ENCODE results near the gene NR2F1.

Gene NR2F1

GRCh38 chr5:93580063-93580926 is 2.7 kb upstream of the NR2F1 start:
- no peak for DNase-seq (ENCODE audit: insufficient read length)
- no peak for FAIRE-seq
- no peak for TF ChIP-seq POLR2AphosphoS5 (IDR thresholded peaks at IDR 0.05; ENCODE audit: low read depth, low read length)
- no peak for TF ChIP-seq POLR2A (IDR thresholded peaks at IDR 0.05; ENCODE audit: low read depth, low read length)
- TF ChIP-seq TAF1 (IDR thresholded peaks at IDR 0.05; ENCODE audit: borderline replicate concordance, low read depth, low read length) = no peak

GRCh38 chr5:93580927-93581445 is 2.0 kb upstream of the NR2F1 start, which contains the start of gene NR2F1-AS1:
TSS of gene NR2F1-AS1 (minus strand) at chr5:93581219.
- TF ChIP-seq POLR2A (IDR thresholded peaks at IDR 0.05; ENCODE audit: low read depth, low read length) (no peak), POLR2AphosphoS5 (IDR thresholded peaks at IDR 0.05; ENCODE audit: low read depth, low read length) (no peak), TAF1 (IDR thresholded peaks at IDR 0.05; ENCODE audit: borderline replicate concordance, low read depth, low read length) (no peak)
- DNase-seq (ENCODE audit: insufficient read length) = no peak
- FAIRE-seq = no peak

- TF ChIP-seq POLR2AphosphoS5 (IDR thresholded peaks at IDR 0.05; ENCODE audit: low read depth, low read length) (no peak), TAF1 (IDR thresholded peaks at IDR 0.05; ENCODE audit: borderline replicate concordance, low read depth, low read length) (no peak), POLR2A (IDR thresholded peaks at IDR 0.05; ENCODE audit: low read depth, low read length) (no peak)
- FAIRE-seq = no peak
- DNase-seq (ENCODE audit: insufficient read length) = no peak
Observed at GRCh38 chr5:93582167-93582462, 907 bp upstream of the NR2F1 start.

GRCh38 chr5:93583439-93583767 is 381 bp downstream of the NR2F1 start:
- DNase-seq (ENCODE audit: insufficient read length) (no peak), FAIRE-seq (no peak)
- TF ChIP-seq POLR2AphosphoS5 (IDR thresholded peaks at IDR 0.05; ENCODE audit: low read depth, low read length) (no peak), TAF1 (IDR thresholded peaks at IDR 0.05; ENCODE audit: borderline replicate concordance, low read depth, low read length) (no peak), POLR2A (IDR thresholded peaks at IDR 0.05; ENCODE audit: low read depth, low read length) (no peak)

- no peak for DNase-seq (ENCODE audit: insufficient read length)
- FAIRE-seq = no peak
- TF ChIP-seq POLR2AphosphoS5 (IDR thresholded peaks at IDR 0.05; ENCODE audit: low read depth, low read length) (no peak), POLR2A (IDR thresholded peaks at IDR 0.05; ENCODE audit: low read depth, low read length) (no peak), TAF1 (IDR thresholded peaks at IDR 0.05; ENCODE audit: borderline replicate concordance, low read depth, low read length) (no peak)
Observed at GRCh38 chr5:93583768-93584595, 960 bp downstream of the NR2F1 start.

DNA sequence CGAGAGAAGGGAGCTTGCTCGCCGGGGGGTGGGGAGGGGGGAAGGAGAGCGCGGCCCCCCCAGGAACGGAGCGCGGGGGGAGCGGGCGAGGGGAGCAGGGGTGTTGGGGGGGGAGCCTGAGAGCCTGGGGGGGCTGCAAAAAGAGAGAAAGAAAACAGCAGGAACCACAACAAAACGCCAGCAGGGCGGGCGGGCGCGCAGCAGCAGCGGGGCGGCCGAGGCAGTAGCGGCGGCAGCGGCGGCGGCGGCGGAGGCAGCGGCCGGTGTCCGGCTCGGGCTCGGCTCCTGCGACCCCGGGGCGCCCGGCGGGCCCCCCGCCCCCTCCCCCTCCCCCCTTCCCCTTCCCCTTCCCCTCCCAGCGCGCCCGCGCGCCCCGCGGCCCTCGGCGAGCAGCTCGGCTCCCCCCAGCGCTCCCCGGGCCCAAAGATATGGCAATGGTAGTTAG is 1.6 kb downstream of the NR2F1 start:
- TF ChIP-seq TAF1 (IDR thresholded peaks at IDR 0.05; ENCODE audit: borderline replicate concordance, low read depth, low read length) (no peak), POLR2A (IDR thresholded peaks at IDR 0.05; ENCODE audit: low read depth, low read length) (no peak), POLR2AphosphoS5 (IDR thresholded peaks at IDR 0.05; ENCODE audit: low read depth, low read length) (no peak)
- DNase-seq (ENCODE audit: insufficient read length) (no peak), FAIRE-seq (no peak)

DNA sequence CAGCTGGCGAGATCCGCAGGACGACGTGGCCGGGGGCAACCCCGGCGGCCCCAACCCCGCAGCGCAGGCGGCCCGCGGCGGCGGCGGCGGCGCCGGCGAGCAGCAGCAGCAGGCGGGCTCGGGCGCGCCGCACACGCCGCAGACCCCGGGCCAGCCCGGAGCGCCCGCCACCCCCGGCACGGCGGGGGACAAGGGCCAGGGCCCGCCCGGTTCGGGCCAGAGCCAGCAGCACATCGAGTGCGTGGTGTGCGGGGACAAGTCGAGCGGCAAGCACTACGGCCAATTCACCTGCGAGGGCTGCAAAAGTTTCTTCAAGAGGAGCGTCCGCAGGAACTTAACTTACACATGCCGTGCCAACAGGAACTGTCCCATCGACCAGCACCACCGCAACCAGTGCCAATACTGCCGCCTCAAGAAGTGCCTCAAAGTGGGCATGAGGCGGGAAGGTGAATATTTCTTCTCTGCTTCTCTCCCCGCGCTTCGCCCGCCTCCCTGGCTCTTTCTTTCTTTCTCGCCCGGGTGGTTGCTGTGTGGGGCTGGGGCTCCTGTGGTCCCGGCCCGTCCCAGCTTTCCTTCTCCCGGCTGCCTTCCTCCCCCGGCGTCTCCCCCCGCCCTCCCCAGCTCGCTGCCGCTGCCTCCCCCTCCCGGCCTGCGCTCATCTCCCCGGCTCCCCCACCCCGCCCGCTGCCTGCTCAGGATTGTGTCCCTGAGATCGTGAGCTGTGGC is 2.2 kb downstream of the NR2F1 start:
- DNase-seq (ENCODE audit: insufficient read length) = no peak

DNA sequence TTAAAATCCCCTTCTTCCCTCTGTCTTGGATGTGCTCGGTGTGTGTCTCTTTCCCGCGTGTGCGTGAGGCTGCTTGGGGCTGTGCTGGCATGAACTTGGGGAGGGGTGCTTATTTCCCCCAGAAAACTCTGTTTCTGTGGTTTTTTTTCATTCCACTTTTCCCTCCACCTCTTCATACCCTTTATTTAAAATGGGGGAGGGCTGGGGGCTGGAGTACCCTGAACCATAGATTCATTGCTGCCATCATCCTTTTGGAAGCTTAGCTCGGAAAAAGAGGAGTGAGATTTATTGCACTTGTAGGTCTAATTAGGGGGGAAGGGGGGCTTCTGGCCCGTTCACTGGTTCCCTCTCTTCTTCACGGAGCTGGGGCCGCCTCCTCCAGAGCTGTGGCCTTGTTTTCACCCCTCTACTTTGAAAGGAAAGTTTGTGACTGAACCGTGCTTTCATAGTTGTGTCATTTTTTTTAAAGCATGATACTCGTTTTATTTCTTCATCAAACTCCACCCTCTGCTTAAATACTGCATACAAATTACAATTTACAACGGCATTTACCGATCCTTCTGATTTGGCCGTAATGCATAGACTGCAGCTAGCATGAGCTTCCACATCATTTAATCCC is 2.9 kb downstream of the NR2F1 start:
- FAIRE-seq (no peak), DNase-seq (ENCODE audit: insufficient read length) (no peak)
- TF ChIP-seq TAF1 (IDR thresholded peaks at IDR 0.05; ENCODE audit: borderline replicate concordance, low read depth, low read length) (no peak), POLR2AphosphoS5 (IDR thresholded peaks at IDR 0.05; ENCODE audit: low read depth, low read length) (no peak), POLR2A (IDR thresholded peaks at IDR 0.05; ENCODE audit: low read depth, low read length) (no peak)

More for the DNA sequence above, 2.2 kb downstream of the NR2F1 start:
- FAIRE-seq = no peak
- TF ChIP-seq POLR2A (IDR thresholded peaks at IDR 0.05; ENCODE audit: low read depth, low read length) = no peak
- TF ChIP-seq TAF1 (IDR thresholded peaks at IDR 0.05; ENCODE audit: borderline replicate concordance, low read depth, low read length) = no peak
- TF ChIP-seq POLR2AphosphoS5 (IDR thresholded peaks at IDR 0.05; ENCODE audit: low read depth, low read length) = no peak

DNA sequence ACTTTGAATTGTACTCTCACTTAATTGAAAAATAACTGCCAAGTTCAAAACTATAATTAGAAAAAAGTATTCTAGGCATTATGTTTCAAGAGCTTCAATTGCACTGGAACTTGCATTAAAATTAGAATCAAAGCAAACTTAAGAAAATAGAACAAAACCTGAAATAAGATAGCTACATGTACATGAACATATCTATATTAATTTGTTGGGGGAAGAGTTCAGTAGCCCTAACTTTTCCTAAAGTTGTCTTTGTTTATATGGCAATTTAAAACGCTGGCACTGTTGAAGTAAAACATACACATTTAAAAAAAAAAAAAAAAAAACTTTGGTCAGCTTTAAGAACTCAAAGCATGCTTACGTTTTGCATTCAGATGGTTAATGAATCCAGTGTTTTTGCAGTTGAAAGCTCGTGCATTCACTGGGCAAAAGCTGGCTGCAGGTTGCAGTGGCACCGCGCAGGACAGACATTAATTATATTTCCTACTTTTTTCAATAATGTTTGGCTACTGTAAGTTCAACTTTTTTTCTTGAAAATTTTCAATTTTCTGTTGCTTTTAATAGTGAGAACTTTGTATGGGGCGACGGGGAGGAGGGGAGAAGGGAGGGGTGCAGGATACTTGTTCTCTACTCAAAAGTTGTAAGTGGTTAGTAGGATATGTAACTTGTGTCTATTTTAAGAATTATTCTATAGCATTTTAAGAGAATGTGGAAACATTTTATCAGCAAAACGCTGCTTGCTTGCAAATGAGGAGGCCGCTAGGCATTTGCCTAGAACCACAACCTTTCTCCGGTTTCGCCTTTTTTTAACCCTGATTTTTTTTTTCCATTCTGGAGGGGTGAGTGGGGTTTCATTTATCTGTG is 3.9 kb downstream of the NR2F1 start:
- no peak for TF ChIP-seq TAF1 (IDR thresholded peaks at IDR 0.05; ENCODE audit: borderline replicate concordance, low read depth, low read length)
- FAIRE-seq (no peak), DNase-seq (ENCODE audit: insufficient read length) (no peak)

Measured in GM12892 (cell line).